Left renal cortex interstitium (tissue), 4 donors: ENCODE data around the gene TCF12. TPM values are rescaled to one million over a fixed set of nuclear protein-coding genes. Genes with fewer than 3 reads are reported as not detected.

Source experiments
- DNase-seq, 4 donors: peaks; one replicate each; pipeline ENCODE4 v3.0.0-alpha.2; 2013; ENCODE audit warnings: low read depth in 4 of 4, low spot score in 2 of 4, missing footprints in 1 of 4
- polyA plus RNA-seq, 4 donors: library from polyadenylated mRNA; unstranded; fragments of 120-200 nt; gene quantifications; one replicate each; pipeline ENCODE4 v1.2.1, GENCODE V29; 2013; ENCODE audit not compliant: insufficient read length in 4 of 4

TCF12 gene
- polyA plus RNA-seq, 4 donors = 153 to 190 (median 164) TPM

DNA sequence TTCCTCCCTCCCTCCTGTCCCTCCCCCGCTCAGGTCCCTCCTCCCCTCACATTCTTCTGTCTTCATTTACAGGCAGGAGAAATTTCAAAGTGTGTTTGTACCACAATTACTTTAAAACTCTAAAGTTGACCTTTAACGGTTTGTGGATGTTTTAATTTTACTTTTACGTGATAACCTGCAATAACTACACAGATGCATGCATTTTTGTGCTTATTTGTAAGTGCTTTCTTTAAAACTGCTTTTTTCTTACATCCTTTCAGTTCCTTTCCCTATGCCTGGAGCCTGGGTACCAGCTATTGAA is 406.1 kb downstream of the TCF12 start:
- DNase-seq = peak in 1 of 4 donors; percentile 50

DNA sequence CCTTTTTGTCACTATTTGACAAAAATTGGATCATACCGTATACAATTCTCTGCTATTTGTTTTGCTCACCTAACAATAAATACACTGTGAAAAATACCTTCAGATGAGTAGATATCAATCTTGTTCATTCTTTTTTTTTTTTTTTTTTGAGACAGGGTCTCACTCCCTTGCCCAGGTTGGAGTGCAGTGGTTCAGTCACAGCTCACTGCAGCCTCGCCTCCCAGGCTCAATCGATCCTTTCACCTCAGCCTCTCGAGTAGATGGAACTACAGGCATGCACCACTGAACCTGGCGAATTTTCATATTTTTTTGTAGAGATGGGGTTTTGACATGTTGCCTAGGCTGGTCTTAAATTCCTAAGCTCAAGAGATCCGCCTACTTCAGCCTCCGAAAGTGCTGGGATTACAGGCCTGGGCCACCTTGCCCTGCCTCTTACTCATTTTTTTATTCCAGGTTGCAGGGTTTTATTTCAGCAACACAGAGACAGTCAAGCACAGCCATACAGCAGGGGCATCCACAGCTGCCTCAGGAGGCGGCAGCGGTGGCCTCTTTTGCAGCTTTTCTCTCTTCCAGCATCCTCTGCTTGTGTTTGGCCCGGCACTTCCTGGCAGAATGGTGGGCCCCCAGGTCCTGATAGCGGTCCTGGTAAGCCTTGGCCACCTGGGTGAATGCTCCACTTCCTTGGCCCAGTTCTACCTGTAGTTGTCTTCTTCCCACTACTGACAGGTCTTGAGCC is 406.7 kb downstream of the TCF12 start:
- DNase-seq = no peak

DNA sequence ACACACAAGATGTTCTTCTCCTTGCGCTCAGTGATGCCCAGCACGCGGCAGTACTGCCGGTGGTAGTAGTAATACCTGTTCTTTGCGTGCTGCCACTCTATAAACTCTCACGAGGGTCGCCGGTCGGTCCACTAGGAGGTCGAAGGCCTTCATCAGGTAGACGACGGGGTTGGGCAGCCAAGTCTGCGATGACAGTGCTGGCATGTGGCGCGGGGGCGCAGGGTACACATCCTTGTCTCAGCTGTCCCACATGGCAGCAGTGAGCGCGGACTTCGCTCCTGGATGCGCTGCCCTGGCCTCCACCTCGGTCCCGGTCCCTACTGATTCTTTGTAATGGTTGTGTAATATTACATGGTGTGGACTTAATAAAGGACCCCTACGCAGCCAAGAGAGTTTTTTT is 407.8 kb downstream of the TCF12 start:
- DNase-seq = no peak

DNA sequence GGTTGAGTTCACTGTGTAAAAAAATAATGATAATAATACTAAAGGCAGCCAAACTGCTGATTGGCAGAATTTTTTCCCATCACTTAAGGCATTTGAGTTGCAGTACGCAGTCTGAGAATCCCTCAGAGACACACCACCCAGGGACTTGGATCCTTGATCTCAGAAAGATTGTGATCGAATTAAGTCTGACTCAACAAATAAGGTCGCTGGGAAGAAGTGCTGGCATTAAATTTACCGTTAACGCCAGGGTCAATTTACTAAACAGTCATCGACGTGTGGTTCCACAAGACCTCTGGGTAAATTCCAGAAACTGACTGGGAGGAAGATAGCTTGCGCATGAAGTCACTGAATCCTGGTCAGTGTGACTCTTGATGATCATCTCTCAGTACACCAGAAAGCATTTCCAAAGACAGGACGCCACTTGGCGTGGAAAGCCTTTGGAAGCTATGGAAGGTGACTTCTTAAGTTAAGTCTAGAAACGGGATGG is 409.6 kb downstream of the TCF12 start:
- no peak for DNase-seq

DNA sequence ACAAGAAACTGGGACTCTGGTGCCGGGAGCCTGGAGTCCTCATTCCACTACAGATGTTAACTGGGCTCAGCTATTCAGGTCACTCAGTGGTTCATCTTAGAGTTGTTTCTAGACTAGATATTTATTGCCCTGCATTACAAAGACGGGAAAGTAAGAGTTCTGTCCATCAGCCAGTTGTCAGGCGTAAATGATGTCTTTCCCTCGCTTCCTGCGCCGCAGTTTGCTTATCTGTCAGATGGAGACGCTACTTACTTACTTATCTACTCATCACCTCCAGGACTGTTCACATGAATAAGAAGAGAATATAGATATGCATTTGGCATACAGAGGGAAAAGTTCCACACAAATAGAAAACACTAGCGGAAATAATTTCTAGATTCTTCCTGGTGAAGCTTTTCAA is 410.0 kb downstream of the TCF12 start:
- DNase-seq = no peak

DNA sequence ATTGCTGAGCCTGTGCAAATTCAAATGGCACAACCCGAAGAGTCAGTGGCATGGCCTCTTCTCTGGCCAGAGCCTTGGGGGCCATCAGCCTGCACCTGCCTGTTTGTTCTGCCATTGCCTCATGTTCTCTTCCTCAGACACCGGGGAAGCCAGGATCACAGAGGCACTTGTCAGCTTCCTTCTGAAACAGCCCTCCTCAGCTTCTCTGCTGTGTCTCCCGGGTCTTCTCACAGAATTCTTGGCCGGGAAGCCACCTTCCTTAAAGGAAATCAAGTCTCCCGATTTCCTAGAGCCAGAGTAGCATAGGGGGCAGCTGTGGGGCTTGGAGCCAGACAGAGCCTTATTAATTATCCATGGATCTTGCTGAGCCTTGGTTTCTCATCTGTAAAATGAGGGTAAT is 410.5 kb downstream of the TCF12 start:
- DNase-seq = no peak

DNA sequence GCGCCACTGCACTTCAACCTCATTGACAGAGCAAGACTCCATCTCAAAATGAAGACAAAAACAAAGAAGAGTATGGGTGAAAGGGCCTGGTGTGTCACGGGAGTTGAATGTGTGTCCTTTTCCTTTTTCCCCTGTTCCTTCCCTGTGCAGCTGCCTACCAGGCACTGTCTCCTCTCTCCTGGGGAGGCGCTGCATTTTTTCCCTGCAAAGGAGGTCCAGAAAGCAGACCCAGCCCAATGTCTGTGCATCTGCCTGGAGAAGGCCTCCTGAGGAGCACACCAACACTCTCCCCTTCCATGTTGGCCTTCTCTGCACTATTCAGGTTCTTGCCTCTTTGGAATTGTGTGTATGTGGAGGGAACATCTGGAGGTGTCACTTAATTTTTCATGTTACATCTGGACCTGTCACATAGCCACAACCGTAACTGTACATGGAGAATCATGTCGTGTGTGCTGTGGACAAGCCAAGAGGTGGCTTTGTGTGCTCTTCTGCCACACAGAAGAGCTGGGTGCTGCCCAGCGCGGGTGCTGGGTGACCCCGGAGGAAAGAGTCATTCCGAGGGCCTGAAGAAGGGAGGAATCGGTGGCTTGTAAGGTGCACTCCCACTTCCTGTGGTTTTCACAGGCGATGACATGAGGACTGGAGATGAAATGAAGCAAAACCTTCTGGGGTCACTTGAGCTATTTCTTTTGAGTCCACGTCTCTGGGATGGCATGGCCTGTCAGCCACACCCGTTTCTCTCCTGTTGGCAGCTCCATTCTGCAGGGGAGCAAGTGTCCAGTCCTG is 411.3 kb downstream of the TCF12 start:
- DNase-seq = no peak

DNA sequence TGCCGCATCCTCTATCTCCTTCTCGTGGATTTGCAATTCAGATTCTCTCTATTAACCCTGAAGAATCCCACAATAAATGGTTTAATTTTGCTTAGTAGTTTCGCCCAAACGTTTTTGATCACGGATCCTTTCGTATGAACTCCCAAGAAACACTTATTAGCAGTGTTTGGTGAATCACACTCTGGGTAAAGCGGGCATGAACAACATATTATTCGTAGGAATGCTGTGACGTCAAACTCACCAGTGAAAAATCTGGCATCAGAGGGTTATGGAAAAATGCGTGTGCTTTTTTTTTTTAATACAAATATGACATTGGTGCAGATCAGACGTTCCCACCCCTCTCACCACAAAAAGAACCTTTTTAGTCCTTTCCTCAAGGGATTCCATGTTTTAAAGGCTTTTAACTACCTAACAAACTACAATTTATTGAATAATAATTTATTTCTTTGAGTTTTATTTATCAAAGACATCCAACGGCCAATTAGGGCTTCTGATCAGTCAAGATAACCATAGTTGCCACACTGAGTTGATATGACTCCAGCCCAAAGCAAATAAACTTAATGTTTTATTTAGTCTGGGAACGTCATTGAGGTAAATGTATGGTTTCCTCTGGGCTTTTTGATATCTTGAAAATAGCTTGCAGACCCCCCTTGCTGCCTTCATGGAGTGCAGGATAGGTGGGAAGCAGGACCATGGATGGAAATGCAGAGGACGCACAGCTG is 412.3 kb downstream of the TCF12 start:
- no peak for DNase-seq

DNA sequence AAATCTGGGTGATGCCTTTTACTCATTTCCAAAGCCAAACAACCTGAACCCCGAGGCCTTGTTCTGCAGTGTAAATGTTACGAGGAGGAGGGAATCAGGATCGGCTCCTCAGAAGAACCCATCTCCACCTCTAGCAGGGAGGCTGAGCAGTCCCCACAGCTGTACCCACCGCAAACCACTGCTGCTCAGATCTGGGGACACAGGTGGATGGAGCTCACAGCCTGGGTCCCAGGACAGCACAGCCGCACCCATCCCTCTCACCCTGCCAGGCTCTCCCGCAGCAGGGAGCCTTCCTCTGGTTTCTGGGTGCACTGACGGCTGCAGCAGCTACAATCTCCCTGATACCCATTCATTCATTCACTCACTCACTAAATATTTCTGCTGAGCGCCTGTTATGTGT is 413.9 kb downstream of the TCF12 start:
- DNase-seq = no peak

DNA sequence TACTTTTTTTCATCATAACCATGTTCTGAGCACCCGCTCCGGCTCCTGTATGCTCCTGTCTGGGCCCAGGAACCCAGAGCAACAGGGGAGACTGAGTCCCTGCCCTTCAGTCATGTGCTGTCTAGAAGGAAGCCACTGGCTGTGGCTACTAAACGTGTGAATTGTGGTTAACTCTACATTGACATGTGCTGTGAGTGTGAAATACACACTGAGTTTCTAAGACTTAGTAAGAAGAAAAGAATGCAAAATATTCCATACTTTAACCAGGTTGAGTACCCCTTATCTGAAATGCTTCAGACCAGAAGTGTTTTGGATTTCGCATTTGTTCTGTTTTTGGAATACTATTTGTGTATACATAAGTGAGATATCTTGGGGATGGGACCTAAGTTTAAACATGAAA is 415.0 kb downstream of the TCF12 start:
- DNase-seq = no peak

DNA sequence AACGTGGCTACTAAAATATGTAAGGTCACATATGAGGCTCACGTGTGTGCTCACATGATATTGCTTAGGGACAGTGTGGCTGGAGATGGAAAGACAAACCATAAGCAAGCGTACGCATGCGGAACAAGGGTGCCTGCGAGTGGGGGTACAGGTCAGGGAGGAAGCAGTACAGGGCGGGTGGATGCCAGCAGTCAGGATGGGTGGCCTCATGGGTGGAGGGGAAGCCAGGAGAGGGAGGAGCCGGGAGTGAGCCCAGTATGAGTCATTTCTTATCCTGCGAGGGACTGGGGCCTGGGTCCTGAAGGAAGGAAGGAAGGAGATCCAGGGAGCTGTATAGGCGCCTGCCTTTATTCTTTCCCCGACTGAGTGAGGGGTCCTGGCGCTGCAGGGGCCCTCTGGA is 415.8 kb downstream of the TCF12 start:
- DNase-seq = no peak

DNA sequence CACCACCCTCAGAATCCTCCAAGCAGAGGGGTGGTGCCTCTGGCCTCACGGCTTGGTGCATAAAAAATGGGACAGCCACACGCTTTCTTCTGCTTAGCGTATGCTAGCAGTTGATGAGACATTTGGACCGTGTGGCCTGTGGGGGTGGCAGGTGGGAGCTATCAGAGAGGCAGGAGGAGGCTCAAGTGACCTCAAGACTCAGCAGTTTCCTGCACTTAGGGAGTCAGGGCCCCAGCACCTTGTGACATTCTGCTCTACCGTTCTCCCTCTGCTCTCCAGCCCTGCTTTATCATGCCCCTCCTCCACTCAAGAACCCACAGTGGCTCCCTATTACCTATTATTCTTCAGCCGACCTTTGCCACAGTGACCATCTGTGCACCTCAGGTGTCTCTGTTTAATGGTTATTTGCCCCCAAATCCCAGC is 416.9 kb downstream of the TCF12 start:
- DNase-seq = no peak

DNA sequence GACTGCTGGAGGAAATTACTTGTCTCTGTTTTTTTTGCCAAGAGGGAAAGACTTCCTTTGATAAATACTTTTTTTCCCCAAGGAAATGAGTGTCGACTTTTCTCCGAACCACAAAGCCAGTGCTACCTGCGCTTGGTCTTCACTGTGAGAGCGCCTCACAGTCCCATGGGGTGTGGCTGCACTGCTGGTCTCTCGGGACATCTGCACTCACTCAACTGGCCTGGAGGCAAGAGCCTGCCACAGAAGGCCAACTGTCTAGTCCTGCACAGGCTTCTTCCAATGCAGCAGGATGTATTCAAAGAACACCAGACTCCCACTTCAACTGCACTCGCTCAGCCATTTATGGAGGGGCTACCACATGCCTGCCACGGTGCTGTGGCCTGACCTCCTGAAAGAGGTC is 417.3 kb downstream of the TCF12 start:
- DNase-seq = no peak

DNA sequence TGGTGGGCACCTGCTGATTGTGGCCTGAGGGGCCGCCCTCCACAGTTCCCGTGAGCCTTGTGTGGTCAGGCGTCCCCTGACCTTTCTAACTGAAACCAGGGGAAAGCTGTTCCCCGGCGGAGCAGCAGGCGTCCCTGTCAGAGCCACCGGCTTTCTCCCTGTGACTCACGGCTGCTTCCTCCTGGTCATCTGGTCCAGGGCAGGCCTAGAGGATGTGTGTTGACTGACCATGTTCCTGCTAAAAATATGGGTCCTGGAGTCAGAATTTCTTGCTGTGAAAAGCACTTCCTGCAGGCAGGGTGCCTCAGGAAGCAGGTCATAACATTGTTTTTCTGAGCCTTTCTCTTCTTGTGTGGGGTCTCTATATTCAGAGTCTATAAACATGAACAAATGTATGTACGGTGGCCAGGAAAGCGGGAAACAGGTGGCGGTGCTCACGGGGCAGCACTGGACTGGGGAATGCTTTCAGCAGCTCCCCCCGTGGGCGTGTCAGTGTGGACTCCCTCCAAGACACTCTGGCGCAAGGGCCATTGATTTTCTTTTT is 419.5 kb downstream of the TCF12 start:
- no peak for DNase-seq

DNA sequence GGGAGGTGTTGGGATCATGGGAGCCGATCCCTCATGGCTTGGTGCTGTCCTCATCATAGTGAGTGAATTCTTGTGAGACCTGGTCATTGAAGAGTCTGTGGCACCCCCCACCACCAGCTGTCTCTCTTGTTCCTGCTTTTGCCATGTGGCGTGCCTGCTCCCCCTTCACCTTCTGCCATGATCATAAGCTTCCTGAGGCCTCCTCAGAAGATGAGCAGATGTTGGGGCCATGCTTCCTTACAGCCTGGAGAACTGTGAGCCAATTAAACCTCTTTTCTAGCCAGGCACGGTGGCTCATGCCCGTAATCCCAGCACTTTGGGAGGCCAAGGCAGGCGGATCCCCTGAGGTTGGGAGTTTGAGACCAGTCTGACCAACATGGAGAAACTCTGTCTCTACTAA is 420.9 kb downstream of the TCF12 start:
- no peak for DNase-seq

Other genes starting within 250 kb of the TCF12 start
- gene ZNF280D, start 185.1 kb upstream of the TCF12 start, polyA plus RNA-seq = 10 to 100 TPM; 41.1 to 57.9 (median 44.6) TPM